CD1c-positive myeloid dendritic cell (primary cell): ENCODE data around the gene RRP36.
"Not testable (repeated sequence)": the region's sequence is repeated elsewhere in the genome, so short reads cannot be mapped to it uniquely, and the experiment has no call there.

Experiments
- DNase-seq: peaks from one replicate; pipeline ENCODE4 v3.0.0-alpha.2; 2016; ENCODE audit errors: extremely low spot score

The RRP36 gene

GRCh38 chr6:43037197-43037596 lies 15.8 kb downstream of the RRP36 start:
- DNase-seq, result no peak

DNA sequence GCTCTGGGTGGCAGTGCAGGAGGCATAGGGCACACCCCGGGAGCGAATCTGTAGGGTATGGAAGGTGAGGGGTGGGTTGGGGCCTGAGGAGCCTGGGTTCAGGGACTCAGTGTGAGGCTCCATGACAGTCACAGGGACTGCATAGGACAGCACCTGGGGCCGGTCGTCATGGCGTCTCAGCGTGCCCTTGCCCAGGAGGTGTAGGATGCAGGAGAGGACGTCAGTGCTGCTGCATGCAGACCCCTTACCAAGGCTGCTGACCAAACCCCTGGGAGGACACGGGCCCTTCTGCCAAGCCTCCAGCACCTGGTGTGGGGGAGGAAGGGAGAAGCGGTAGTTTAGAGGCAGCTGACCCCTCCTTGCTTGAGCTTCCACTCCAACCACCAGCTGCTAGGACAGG lies 16.3 kb downstream of the RRP36 start:
- DNase-seq, result no peak

GRCh38 chr6:43038727-43039126 lies 17.3 kb downstream of the RRP36 start:
- DNase-seq, result no peak

- DNase-seq, result no peak
Observed at GRCh38 chr6:43040542-43041257, 19.3 kb downstream of the RRP36 start.

DNA sequence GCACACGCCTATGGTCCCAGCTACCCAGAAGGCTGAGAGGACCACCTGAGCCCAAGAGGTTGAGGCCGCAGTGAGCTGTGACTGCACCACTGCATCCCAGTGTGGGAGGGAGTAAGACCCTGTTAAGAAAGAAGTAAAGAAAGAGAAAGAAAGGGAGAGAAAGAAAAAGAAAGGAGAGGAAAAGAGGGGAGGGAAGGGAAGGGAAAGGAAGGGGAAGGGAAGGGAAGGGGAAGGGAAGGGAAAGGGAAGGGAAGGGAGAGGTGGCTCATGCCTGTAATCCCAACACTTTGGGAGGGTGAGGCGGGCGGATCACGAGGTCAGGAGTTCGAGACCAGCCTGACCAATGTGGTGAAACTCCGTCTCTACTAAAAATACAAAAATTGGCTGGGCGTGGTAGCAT lies 20.1 kb downstream of the RRP36 start:
- not testable (repeated sequence) for DNase-seq

DNA sequence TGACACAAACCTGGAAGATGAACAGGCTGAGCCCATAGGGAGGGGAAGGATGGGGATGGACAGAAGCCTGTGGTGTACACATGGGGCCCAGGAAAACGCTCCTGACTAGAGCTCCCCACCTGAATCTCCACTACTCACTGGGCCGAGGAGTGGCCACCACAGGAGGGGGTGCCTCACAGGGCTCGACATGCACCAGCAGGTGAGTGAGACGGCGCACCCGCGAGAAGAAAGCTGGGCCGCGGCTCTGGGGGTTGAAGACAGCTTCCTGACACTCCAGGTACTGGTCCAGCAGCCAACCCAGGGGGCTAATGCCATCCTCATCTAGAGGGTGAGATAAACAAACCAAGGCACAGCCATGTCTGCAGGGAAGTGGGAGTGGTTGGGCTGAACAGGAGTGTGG lies 21.9 kb downstream of the RRP36 start:
- no peak for DNase-seq

GRCh38 chr6:43045371-43045930 lies 24.0 kb downstream of the RRP36 start:
- DNase-seq, result no peak

- DNase-seq, result no peak
Observed at GRCh38 chr6:43047998-43048397, 26.6 kb downstream of the RRP36 start.

- no peak for DNase-seq
Observed at GRCh38 chr6:43050981-43051380, 29.6 kb downstream of the RRP36 start.

DNA sequence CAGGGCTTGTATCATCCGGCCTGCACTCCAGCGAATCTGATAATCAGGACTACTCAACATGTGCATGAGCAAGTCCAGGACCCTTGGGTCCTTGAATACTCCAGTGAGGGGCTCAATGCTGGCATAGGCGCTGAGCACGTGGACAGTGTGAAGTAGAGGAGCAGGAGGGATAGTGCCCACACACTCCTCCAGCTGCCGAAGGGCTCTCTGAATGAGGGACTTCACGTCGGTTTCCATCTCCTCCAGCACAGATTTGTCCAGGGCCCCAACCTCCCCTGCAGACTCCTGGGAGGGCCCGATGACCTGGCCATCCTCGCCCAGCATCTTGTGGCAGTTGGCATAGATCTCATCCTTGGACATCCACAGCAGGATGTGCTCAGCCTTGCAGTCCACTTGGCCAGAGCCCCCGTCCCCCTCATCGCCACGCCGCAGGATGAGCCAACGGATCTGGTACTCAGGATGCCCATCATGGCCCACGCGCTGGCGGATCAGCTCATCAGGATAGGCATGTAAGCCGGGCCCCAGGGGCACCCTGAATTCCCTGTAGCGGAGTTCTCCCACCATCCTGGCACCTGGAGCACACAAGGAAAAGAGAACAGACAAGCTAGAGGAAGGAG lies 30.9 kb downstream of the RRP36 start:
- no peak for DNase-seq

DNA sequence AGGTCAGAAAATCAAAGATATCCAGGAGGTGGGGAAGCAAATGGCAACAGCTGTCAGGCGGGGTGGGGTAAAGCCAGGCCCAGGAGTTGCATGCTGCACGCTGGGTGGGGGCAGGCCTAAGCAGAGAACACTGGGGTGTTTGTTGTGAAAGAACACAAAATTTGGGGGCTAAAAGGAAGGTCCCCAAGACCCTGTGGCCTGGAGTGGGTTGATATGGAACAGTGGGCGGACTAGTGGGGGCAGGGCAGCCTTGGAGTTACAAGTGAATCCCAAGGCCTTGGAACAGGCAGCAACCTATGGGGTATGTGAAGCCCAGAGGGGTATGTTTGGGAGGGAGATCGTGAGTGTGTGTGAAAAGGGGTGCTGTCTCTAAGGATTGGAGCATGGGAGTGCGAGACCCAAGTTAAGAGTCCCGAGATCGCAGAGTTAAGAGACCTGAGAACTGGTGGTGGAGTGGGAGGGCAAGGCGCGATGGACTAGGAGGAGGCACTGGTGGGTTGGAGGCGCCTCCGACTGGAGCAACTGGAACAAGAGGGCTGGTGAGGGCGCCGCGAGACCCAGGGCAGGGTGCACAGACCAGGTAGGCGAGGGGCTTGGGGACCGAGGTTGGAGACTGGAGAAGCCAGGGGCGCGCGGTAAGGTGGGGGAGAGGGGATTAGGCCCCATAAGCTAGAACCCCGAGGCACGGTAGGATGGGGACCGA lies 31.6 kb downstream of the RRP36 start:
- DNase-seq, result no peak

- DNase-seq, result peak; percentile 89
Observed at GRCh38 chr6:43053545-43054205, 32.3 kb downstream of the RRP36 start, which contains the start of gene CUL7. Gene CUL7 (minus strand): TSS chr6:43053851. CDS start chr6:43052788, 1,063 bp downstream.

- no peak for DNase-seq
Observed at GRCh38 chr6:43054206-43054943, 33.0 kb downstream of the RRP36 start.

GRCh38 chr6:43055966-43056365 lies 34.5 kb downstream of the RRP36 start:
- no peak for DNase-seq

DNA sequence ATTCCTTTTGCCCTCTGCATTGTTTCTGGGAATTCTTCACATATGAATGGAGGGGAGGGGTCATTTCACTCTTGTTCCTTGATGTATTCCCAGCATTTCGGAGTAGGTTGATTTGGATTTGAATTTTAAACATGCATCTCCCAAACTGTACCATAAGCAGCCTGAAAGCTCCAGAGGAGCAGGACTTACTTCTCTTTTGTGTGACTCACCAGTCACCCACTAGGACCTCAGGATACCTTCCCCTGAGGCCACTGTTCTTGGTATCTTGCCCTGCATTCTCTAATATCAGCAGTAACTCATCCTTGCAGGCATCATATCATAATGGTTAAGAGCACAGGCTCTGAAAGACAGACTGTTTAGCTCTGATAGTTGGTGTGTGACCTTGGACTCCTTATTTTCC lies 37.1 kb downstream of the RRP36 start:
- peak; percentile 25 for DNase-seq

DNA sequence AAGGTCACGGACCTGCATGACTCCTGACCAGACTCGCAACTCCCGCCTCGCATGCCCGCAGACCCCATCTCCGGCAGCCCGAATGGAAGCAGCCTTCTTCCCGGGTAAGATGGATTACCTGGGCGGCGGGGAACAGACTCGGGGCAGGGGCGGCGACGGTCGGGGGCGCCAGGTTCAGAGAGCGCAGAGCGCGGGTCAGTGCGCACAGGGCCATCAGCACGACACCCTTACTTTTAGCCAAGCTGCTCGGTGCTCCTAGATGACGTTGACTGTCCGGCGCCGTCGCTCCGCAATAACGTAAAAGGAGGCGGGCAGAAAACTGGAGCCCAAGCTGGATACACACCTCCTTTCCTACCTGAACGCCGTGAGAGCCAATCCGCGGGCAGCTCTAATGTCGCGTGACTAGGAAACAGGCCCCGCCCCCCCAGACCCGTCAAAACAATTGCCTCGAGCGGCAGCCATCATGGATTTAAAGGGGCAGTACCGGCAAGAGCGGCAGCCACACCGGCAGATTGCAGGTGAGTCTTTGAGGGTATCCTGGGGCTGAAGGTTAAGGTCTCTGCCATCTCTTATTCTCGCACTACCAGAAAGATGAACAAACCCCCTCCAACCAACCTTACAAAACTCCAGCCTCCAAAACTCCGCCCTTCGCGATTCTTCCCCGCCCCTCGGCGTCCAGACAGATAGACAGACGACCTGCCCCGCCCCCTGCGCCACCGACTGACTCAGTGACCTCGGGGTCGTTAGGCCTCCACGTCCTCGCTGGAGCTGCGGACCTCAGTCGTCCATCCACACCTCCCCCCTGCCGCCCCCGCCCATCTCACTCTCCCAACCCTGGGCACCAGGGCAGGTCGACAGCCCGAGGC lies 38.0 kb downstream of the RRP36 start, which contains the start of the genes KLC4 and MRPL2:
Gene KLC4 (plus strand): TSS at position 464 of the 866 bp plus-strand sequence. CDS start 1,705 bp downstream, outside the sequence.
Gene MRPL2 (minus strand): TSS at position 267 of the 866 bp plus-strand sequence. CDS start 53 bp downstream, at position 214.
- peak; percentile 99 for DNase-seq

- DNase-seq, result no peak
Observed at GRCh38 chr6:43060034-43060754, 38.8 kb downstream of the RRP36 start.

GRCh38 chr6:43060755-43061633 lies 39.6 kb downstream of the RRP36 start:
- DNase-seq, result no peak
